Measurements from ENCODE around the gene HMG20A.
A peak's percentile ranks its signal among the peaks of the same experiment; 100 is the strongest.

Gene HMG20A

DNA sequence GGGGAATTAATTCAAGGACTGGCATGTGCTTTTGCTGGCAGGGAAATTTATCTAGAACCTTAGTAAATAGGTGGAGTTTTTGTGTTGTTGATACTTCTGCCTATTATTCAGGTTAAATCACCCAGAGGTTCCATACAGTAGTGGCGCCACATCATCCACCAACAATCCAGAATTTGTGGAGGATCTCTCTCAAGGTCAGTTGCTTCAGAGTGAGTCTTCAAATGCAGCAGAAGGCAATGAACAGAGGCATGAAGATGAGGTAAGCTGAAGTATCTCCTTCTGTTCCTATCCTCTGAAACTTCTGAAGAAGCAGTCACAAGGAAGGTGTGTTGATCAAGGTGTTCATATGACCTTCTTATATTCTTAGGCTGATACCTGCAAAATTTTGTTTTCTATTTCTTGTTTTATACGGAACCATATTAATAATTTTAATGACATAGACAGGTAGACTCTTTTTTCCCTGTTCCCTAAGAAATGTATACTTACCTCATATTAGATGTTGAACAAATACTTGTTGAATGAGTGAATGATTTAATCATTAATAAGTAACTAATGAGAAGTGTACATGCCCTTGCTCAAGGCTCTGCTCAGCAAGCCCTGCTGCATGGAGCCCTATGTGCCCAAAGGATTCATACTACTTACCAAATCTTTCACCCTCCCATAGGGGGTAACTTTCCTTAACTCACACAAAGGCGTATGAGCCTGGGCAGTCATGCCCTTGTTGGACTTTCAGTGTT lies 43.6 kb downstream of the HMG20A start:
- no peak for TF ChIP-seq POLR2A (IDR thresholded peaks at IDR 0.05; ENCODE audit: low read depth, low read length)
- DNase-seq (ENCODE audit: insufficient read length, low spot score) (no peak), FAIRE-seq (no peak)

DNA sequence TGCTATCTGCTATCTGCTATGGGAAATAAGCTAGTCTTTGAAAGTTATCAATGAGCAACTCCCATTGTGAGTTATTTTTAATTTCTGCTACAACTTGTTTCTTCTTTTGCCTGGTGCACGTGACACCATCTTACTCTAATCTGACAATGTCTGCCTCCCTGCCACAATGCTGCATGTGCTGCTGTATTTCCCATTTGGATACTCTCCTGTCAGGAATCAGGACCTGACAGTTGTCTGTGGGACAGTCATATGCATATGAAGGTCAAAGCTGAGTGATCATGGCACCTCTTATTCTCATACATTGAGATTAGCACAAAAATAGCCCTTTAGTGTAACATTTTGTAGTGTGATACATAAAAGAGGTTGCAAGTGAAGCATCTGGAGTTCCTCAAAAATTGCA lies 45.8 kb downstream of the HMG20A start:
- FAIRE-seq (no peak), DNase-seq (ENCODE audit: insufficient read length, low spot score) (no peak)
- no peak for TF ChIP-seq POLR2A (IDR thresholded peaks at IDR 0.05; ENCODE audit: low read depth, low read length)

DNA sequence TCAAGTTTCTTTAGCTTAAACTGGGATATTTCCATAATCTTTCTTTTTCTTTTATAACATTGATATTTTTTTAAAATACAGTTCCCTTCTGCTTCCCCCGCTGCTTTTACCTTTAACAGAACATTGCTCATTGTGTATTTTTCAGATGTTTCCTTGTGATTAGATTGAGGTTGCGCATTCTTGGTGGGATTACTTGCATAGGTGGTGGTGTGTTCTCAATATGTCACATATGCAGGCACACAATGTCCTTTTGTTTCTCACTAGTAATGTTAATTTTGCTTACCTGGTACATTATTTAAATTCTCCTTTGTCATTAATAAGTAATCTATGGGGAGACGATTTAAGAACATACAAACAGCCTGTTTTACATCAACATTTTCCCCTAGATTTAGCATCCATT lies 48.2 kb downstream of the HMG20A start:
- no peak for DNase-seq (ENCODE audit: insufficient read length, low spot score)
- TF ChIP-seq POLR2A (IDR thresholded peaks at IDR 0.05; ENCODE audit: low read depth, low read length) = no peak
- FAIRE-seq = no peak

- FAIRE-seq = no peak
- DNase-seq (ENCODE audit: insufficient read length, low spot score) = no peak
- TF ChIP-seq POLR2A (IDR thresholded peaks at IDR 0.05; ENCODE audit: low read depth, low read length) = no peak
Observed at GRCh38 chr15:77470235-77470634, 49.5 kb downstream of the HMG20A start.

DNA sequence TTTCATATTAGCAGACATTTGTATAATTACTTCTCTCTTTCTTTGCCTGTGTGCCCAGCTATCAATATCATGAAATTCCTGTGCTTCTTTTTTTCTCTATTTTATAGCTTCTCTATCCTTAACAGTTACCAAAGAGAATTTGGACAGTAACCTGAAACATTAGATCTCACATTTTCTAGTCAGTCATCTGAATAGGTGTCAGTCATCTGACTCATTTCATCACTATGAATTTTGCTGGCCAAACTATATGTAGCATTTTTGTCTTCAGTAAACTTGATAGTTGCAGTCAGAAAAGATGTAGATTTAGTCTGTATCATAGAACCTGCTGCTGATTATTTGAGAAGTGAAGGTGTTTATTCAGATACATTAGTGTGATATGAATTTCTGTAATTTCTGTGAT lies 52.6 kb downstream of the HMG20A start:
- no peak for TF ChIP-seq POLR2A (IDR thresholded peaks at IDR 0.05; ENCODE audit: low read depth, low read length)
- FAIRE-seq (no peak), DNase-seq (ENCODE audit: insufficient read length, low spot score) (no peak)

DNA sequence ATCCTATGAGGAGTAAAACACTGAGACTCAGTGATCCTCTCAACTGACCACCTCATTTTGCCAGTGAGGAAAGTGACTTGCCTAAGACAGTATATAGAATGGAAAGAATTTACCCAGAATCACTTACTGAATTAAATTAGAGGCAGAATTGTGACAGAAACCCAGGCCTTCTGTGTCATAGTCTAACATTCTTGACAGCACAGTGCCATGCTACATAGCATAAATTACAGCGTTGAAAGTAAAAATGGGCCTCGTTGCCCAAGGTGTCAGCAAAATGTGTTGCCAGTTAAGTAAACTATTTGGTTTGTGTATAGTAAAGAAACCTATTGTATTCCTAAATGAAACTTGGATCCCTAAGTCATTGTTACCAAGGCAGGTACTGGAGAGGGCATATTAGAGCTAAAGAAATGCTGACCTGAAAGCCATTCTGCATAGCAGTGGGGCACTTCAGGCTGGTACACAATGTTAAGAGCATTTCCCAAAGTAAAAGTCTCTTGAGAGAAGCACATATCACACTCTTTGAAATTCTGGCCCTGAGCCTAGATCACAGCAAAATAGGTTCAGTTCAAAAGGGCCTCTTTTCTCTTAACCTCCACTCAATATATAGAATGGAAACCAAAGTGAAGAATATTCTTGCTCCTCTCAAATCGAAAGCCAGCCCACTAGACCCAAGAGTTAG lies 53.8 kb downstream of the HMG20A start:
- DNase-seq (ENCODE audit: insufficient read length, low spot score) (no peak), FAIRE-seq (no peak)
- no peak for TF ChIP-seq POLR2A (IDR thresholded peaks at IDR 0.05; ENCODE audit: low read depth, low read length)

- FAIRE-seq = no peak
- DNase-seq (ENCODE audit: insufficient read length, low spot score) = no peak
- no peak for TF ChIP-seq POLR2A (IDR thresholded peaks at IDR 0.05; ENCODE audit: low read depth, low read length)
Observed at GRCh38 chr15:77475001-77475400, 54.3 kb downstream of the HMG20A start.

DNA sequence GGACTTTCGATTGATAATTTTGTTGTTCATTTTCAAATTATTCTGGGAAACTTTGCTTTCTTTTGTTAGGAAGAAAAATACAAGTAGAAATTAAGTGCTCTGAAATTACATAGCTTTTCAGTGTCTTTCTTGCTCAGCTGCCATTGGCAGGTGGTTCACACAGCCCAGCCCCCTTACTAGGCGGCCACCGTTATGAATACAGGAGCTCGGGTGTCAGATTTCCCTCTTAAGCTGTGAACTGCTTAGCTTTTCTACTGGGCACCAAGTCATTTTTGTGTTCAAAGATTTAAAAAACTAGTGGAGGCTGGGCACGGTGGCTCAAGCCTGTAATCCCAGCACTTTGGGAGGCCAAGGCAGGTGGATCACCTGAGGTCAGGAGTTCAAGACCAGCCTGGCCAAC lies 55.2 kb downstream of the HMG20A start:
- DNase-seq (ENCODE audit: insufficient read length, low spot score) = no peak
- no peak for TF ChIP-seq POLR2A (IDR thresholded peaks at IDR 0.05; ENCODE audit: low read depth, low read length)
- FAIRE-seq = no peak

GRCh38 chr15:77476995-77477394 lies 56.3 kb downstream of the HMG20A start:
- no peak for TF ChIP-seq POLR2A (IDR thresholded peaks at IDR 0.05; ENCODE audit: low read depth, low read length)
- FAIRE-seq (no peak), DNase-seq (ENCODE audit: insufficient read length, low spot score) (no peak)

DNA sequence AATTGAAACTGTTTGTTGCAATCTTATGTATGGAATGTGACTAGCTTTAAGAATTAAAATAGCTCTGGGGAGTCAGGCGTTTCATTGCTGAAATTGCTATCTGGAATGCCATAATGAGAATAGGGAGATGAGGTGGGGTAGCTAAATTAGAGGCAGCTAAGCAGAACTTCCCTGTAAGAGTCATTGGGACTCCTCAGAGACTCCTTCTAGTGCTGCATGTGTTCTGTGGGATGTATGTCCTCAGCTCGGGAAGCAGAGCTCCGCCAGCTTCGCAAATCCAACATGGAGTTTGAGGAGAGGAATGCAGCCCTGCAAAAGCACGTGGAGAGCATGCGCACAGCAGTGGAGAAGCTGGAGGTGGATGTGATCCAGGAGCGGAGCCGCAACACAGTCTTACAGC lies 57.4 kb downstream of the HMG20A start:
- no peak for TF ChIP-seq POLR2A (IDR thresholded peaks at IDR 0.05; ENCODE audit: low read depth, low read length)
- DNase-seq (ENCODE audit: insufficient read length, low spot score) (no peak), FAIRE-seq (no peak)

- DNase-seq (ENCODE audit: insufficient read length, low spot score) (no peak), FAIRE-seq (no peak)
- no peak for TF ChIP-seq POLR2A (IDR thresholded peaks at IDR 0.05; ENCODE audit: low read depth, low read length)
Observed at GRCh38 chr15:77479015-77479414, 58.3 kb downstream of the HMG20A start.

DNA sequence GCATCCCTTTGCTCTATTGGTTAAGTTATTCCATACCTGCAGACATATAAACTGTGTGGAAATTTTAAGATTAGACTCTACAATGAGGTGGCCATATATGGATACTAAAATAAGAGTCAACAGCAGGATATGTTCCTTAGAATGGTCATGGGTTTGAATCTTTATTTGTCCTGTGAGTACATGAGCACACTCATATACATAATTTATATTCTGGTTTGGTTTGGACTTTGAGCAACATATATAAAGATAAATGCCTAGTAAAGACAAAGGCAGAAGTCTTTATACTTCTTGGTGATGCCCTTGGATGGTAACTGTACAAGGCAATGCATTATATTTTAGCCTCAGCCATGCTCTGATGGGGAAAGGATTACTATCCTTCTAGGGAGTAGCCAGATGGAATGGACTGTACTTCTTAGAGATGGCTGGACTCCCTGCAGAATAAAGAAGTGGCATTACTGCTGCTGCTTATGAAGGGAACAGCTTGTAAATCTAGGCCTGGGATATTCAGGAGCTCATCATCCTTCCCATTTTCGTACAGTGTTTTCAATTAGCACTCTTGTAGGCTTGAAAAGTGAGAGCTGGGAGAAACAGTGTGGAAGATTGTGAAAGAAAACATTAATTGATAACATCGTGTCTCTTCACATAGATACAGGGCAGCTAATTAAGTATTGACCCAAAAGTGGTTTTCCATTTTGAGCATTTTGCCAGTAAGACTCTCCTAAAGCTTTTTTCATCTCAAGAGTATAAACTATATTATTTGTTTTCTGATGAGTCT lies 60.4 kb downstream of the HMG20A start:
- FAIRE-seq = no peak
- no peak for TF ChIP-seq POLR2A (IDR thresholded peaks at IDR 0.05; ENCODE audit: low read depth, low read length)

DNA sequence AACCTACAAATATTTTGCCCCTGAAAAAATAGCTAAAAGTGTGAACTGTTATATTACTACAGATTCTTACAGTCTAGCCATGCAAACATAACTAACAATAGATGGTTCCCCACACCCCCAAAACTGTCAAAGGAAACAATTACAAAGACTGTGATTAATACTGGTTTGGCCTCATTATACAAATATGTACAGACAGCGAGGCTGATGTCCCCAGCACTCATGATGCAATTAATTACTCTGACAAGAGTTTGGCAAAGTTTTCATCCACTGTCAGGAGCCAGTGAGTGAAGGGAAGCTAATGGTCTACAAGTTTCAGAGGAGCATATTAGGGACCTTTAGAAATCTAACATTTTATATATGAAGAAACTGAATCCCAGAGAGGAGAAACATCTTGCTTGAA lies 61.0 kb downstream of the HMG20A start:
- no peak for TF ChIP-seq POLR2A (IDR thresholded peaks at IDR 0.05; ENCODE audit: low read depth, low read length)
- FAIRE-seq = peak; percentile 50
- DNase-seq (ENCODE audit: insufficient read length, low spot score) = no peak

More for the DNA sequence above, 60.4 kb downstream of the HMG20A start:
- no peak for DNase-seq (ENCODE audit: insufficient read length, low spot score)

DNA sequence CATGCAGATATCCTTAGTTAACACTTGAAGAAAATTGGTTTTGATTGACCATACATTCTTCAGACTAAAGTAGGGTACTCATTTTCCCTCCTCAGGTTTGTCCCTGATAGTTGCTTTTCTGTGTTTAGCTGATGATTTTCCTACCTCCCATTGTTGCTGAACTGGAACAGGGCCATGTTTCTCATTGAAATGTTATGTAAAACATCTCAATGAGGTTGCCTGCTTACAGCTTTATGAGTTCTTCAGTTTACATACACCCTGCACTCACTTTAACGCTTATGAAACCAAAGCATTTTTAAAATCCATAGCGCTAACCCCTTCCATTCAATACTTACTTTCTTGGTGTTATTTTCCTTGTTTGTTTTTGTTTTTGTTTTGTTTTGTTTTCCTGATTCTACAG lies 61.9 kb downstream of the HMG20A start:
- peak; percentile 15 for FAIRE-seq
- TF ChIP-seq POLR2A (IDR thresholded peaks at IDR 0.05; ENCODE audit: low read depth, low read length) = no peak
- no peak for DNase-seq (ENCODE audit: insufficient read length, low spot score)
